IMR-90 (cell line): Measurements from ENCODE around the gene CD101. TPM values are rescaled to one million over a fixed set of nuclear protein-coding genes. Genes with fewer than 3 reads are reported as not detected.

Source experiments
- ATAC-seq: fragments of 200-7000 bp; cut with Tn5 transposase; 2 replicates; pipeline ENCODE4 v1.9.1; 2020; ENCODE audit warnings: low read depth, mild to moderate bottlenecking, moderate library complexity
- BruUV-seq: library from RNA; stranded (reverse); fragments of 400-500 nt; replicated peaks from 2 replicates; lab custom pipeline; 2021; lab: Mats Ljungman, UMichigan
- CTCF ChIA-PET: fragments of 300-600 bp; formaldehyde crosslinking; extraction: SDS; loops from one replicate; lab custom pipeline; 2021; ENCODE audit warnings: antibody characterized with exemption; lab: Yijun Ruan, JAX
- POLR2A ChIA-PET: fragments of 300-600 bp; sonication (Branson Sonifier 250); formaldehyde crosslinking; loops from one replicate; lab custom pipeline; 2022; ENCODE audit warnings: antibody characterized with exemption; ENCODE audit not compliant: unreplicated experiment; lab: Charles Lee
- DNase-seq: peaks from one replicate; pipeline ENCODE4 v3.0.0; 2013
- H2AFZ ChIP-seq: replicated peaks from 2 replicates; pipeline ENCODE3; 2013; ENCODE audit warnings: low read length, mild to moderate bottlenecking; ENCODE audit not compliant: poor library complexity
- H2AK5ac ChIP-seq: 2 replicates; pipeline ENCODE4 v1.6.1; 2013; ENCODE audit warnings: low read depth, low read length, inconsistent platforms
- H2AK9ac ChIP-seq: replicated peaks from 2 replicates; pipeline ENCODE3; 2013; ENCODE audit warnings: mild to moderate bottlenecking, low read depth, low read length, moderate library complexity; ENCODE audit not compliant: poor library complexity
- H2BK120ac ChIP-seq: 2 replicates; pipeline ENCODE4 v1.6.1; 2013; ENCODE audit warnings: low read depth, low read length, inconsistent platforms
- H2BK15ac ChIP-seq: 3 replicates; pipeline ENCODE4 v1.6.1; 2013; ENCODE audit warnings: low read depth, low read length, inconsistent platforms
- H2BK20ac ChIP-seq: 2 replicates; pipeline ENCODE4 v1.6.1; 2013; ENCODE audit warnings: low read depth, mild to moderate bottlenecking, inconsistent platforms, low read length, moderate library complexity
- H2BK5ac ChIP-seq: 2 replicates; pipeline ENCODE4 v1.6.1; 2013; ENCODE audit warnings: mild to moderate bottlenecking, low read depth, low read length, inconsistent platforms; ENCODE audit not compliant: poor library complexity, severe bottlenecking
- H3K14ac ChIP-seq: replicated peaks from 2 replicates; pipeline ENCODE4 v1.6.1; 2013; ENCODE audit warnings: low read depth, low read length, inconsistent platforms
- H3K18ac ChIP-seq: 2 replicates; pipeline ENCODE4 v1.6.1; 2013; ENCODE audit warnings: low read depth, low read length, control low read depth
- H3K23ac ChIP-seq: 2 replicates; pipeline ENCODE4 v1.6.1; 2013; ENCODE audit warnings: low read depth, low read length, inconsistent platforms
- H3K27ac ChIP-seq: 2 replicates; pipeline ENCODE4 v1.5.1; 2013; ENCODE audit warnings: mild to moderate bottlenecking, control low read depth, low read length; ENCODE audit not compliant: insufficient read depth
- H3K27me3 ChIP-seq: 2 replicates; pipeline ENCODE4 v1.6.1; 2013; ENCODE audit warnings: low read length; ENCODE audit not compliant: control insufficient read depth, insufficient read depth
- H3K36me3 ChIP-seq: 2 replicates; pipeline ENCODE4 v1.6.1; 2013; ENCODE audit warnings: low read length, mixed read lengths; ENCODE audit not compliant: control insufficient read depth, insufficient read depth
- H3K4ac ChIP-seq: 2 replicates; pipeline ENCODE4 v1.6.1; 2013; ENCODE audit warnings: low read depth, low read length, inconsistent platforms
- H3K4me1 ChIP-seq: 2 replicates; pipeline ENCODE4 v1.6.1; 2013; ENCODE audit warnings: low read length, mixed read lengths; ENCODE audit not compliant: control insufficient read depth, insufficient read depth
- H3K4me2 ChIP-seq: 2 replicates; pipeline ENCODE4 v1.6.1; 2013; ENCODE audit warnings: low read depth, mild to moderate bottlenecking, control low read depth, low read length, moderate library complexity
- H3K4me3 ChIP-seq: 2 replicates; pipeline ENCODE4 v1.5.1; 2013; ENCODE audit warnings: low read depth, mild to moderate bottlenecking, control low read depth, low read length, moderate library complexity; ENCODE audit not compliant: insufficient read depth
- H3K56ac ChIP-seq: 2 replicates; pipeline ENCODE4 v1.6.1; 2013; ENCODE audit warnings: low read length, inconsistent platforms; ENCODE audit not compliant: insufficient read depth; ENCODE audit errors: extremely low read depth
- H3K79me1 ChIP-seq, 2 experiments: 2 replicates each; pipeline ENCODE4 v1.6.1; 2013; ENCODE audit warnings: low read length in 2 of 2, inconsistent platforms in 1 of 2, low read depth in 1 of 2
- H3K9ac ChIP-seq: 2 replicates; pipeline ENCODE4 v1.6.1; 2013; ENCODE audit warnings: low read depth, low read length, control low read depth
- H3K9me1 ChIP-seq: 2 replicates; pipeline ENCODE4 v1.6.1; 2013; ENCODE audit warnings: low read length, inconsistent platforms; ENCODE audit not compliant: insufficient read depth
- H3K9me3 ChIP-seq: 2 replicates; pipeline ENCODE4 v1.6.1; 2013; ENCODE audit warnings: low read length; ENCODE audit not compliant: control insufficient read depth, insufficient read depth
- H4K20me1 ChIP-seq: 2 replicates; pipeline ENCODE4 v1.6.1; 2013; ENCODE audit warnings: low read length, inconsistent platforms; ENCODE audit not compliant: insufficient read depth
- H4K5ac ChIP-seq: 2 replicates; pipeline ENCODE4 v1.6.1; 2013; ENCODE audit warnings: mild to moderate bottlenecking, low read depth, low read length, control low read depth
- H4K8ac ChIP-seq, 2 experiments: 2 replicates each; pipeline ENCODE4 v1.6.1; 2013; ENCODE audit warnings: low read depth in 2 of 2, low read length in 2 of 2, control low read depth in 1 of 2, inconsistent platforms in 1 of 2
- H4K91ac ChIP-seq: 2 replicates; pipeline ENCODE4 v1.6.1; 2013; ENCODE audit warnings: low read depth, low read length, inconsistent platforms; ENCODE audit not compliant: insufficient read depth
- BHLHE40 ChIP-seq: fragments of 150-350 bp; IDR thresholded peaks from 2 replicates; pipeline ENCODE4 v1.6.1; 2016; ENCODE audit warnings: mild to moderate bottlenecking, low read depth, low read length
- CEBPB ChIP-seq: IDR thresholded peaks from 2 replicates; pipeline ENCODE4 v1.6.1; 2012; ENCODE audit warnings: low read depth, low read length, improper control_type of control experiment
- CHD1 ChIP-seq: IDR thresholded peaks from 2 replicates; pipeline ENCODE4 v1.6.1; 2012; ENCODE audit warnings: low read depth, low read length, improper control_type of control experiment
- FOS ChIP-seq: fragments of 150-350 bp; IDR thresholded peaks from 2 replicates; pipeline ENCODE4 v1.6.1; 2016; ENCODE audit warnings: low read depth, low read length
- MAFK ChIP-seq: IDR thresholded peaks from 2 replicates; pipeline ENCODE4 v1.6.1; 2012; ENCODE audit warnings: low read depth, low read length, improper control_type of control experiment
- MAZ ChIP-seq: IDR thresholded peaks from 2 replicates; pipeline ENCODE4 v1.6.1; 2012; ENCODE audit warnings: low read depth, mild to moderate bottlenecking, low read length, improper control_type of control experiment, moderate library complexity, borderline replicate concordance
- MXI1 ChIP-seq: IDR thresholded peaks from 2 replicates; pipeline ENCODE4 v1.6.1; 2012; ENCODE audit warnings: low read depth, mild to moderate bottlenecking, low read length, moderate library complexity, borderline replicate concordance
- NFE2L2 ChIP-seq: fragments of 150-350 bp; IDR thresholded peaks from 2 replicates; pipeline ENCODE4 v1.6.1; 2016; ENCODE audit warnings: low read depth, mild to moderate bottlenecking, low read length
- POLR2A ChIP-seq: IDR thresholded peaks from 2 replicates; pipeline ENCODE4 v1.6.1; 2012; ENCODE audit warnings: mild to moderate bottlenecking, low read depth, low read length
- RAD21 ChIP-seq: IDR thresholded peaks from 2 replicates; pipeline ENCODE4 v1.6.1; 2012; ENCODE audit warnings: low read length, improper control_type of control experiment
- RCOR1 ChIP-seq: IDR thresholded peaks from 2 replicates; pipeline ENCODE4 v1.6.1; 2012; ENCODE audit warnings: mild to moderate bottlenecking, low read length, improper control_type of control experiment; ENCODE audit not compliant: insufficient replicate concordance
- RFX5 ChIP-seq: IDR thresholded peaks from 2 replicates; pipeline ENCODE4 v1.8.0; 2012; ENCODE audit warnings: low read depth, mild to moderate bottlenecking, low read length, moderate library complexity
- SMC3 ChIP-seq: fragments of 150-350 bp; IDR thresholded peaks from 2 replicates; pipeline ENCODE4 v1.6.1; 2016; ENCODE audit warnings: low read depth, mild to moderate bottlenecking, antibody characterized with exemption, low read length, moderate library complexity
- WGBS, 2 experiments: methylation state at CpG; one replicate each; pipeline versions ENCODE4 v1.1.5 to v1.1.7; 2013; ENCODE audit warnings: missing lambda C conversion rate in 2 of 2; ENCODE audit not compliant: insufficient read length in 1 of 2; ENCODE audit errors: extremely low coverage in 2 of 2; 5-methylcytosine and 5-hydroxymethylcytosine counted together
- dilution Hi-C: fragments of 300-500 bp; cut with HindIII; formaldehyde crosslinking; loops from one replicate; pipeline ENCODE4 v1.14.3; 2018; ENCODE audit warnings: low sequenced_read_pairs; ENCODE audit not compliant: unreplicated experiment
- in situ Hi-C: fragments of 300-500 bp; cut with MboI; formaldehyde crosslinking; loops from 3 replicates; pipeline ENCODE4 v1.14.3; 2019; ENCODE audit warnings: low sequenced_read_pairs, inconsistent platforms, mixed read lengths
- intact Hi-C: fragments of 100-400 bp; cut with micrococcal nuclease; formaldehyde crosslinking; loops from 2 replicates; pipeline ENCODE4 v1.10.0; 2022
- polyA plus RNA-seq, 3 experiments: library from polyadenylated mRNA; depleted of rRNA; stranded (reverse); fragments of >200 nt; gene quantifications; 2 replicates each; pipeline ENCODE4 v1.2.3, GENCODE V29; 2012; ENCODE audit warnings: low replicate concordance in 1 of 3
- total RNA-seq: library from RNA; depleted of rRNA; stranded (reverse); fragments of >200 nt; gene quantifications from 2 replicates; pipeline ENCODE4 v1.2.3, GENCODE V29; 2012
- TF ChIP-seq, protein P1 (sequence below): conservative IDR thresholded peaks from 2 replicates; pipeline ENCODE4 v1.5.1; 2012; ENCODE audit warnings: mild to moderate bottlenecking, low read depth, low read length, improper control_type of control experiment
- TF ChIP-seq, protein P2 (sequence below): fragments of 150-350 bp; IDR thresholded peaks from 2 replicates; pipeline ENCODE4 v1.6.1; 2017; ENCODE audit warnings: mild to moderate bottlenecking, antibody characterized with exemption, low read length, low read depth
- TF ChIP-seq, protein P3 (sequence below): fragments of 150-350 bp; IDR thresholded peaks from 2 replicates; pipeline ENCODE4 v1.6.1; 2016; ENCODE audit warnings: low read depth, mild to moderate bottlenecking, low read length, moderate library complexity, borderline replicate concordance

The CD101 gene
- total and polyA plus RNA-seq, 2 of the 4 experiments (the other 2 are of a cell fraction) = not detected

DNA sequence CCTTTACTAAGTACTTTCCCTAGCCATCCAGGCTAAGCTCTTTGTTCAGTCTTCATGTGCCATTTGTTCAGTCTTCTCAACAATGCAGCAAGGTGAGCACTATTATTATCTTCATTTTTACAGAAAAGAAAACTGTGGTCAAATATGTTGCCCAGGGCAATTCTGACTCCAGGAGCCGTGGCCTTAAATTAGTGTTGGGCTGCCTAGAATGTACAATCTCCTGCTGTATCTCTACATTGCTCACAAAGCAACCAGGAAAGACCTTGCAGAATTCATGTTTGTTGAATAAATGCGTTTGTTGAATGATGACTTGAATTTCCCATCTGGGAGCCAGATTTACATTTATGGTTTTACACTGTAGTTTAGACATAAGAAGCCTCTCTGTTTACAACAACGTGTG is 14.2 kb downstream of the CD101 start:
- H3K27ac ChIP-seq = no peak overlapping the region
- H4K91ac ChIP-seq = no peak overlapping the region
- H3K23ac ChIP-seq = no peak overlapping the region
- H4K5ac ChIP-seq = no peak overlapping the region
- H3K79me1 ChIP-seq = no peaks in the 10 kb centered on the region
- H2BK15ac ChIP-seq = no peak overlapping the region
- H3K9me3 ChIP-seq = no peaks in the 10 kb centered on the region
- no peak for DNase-seq
- no peak overlapping the region for H2AFZ ChIP-seq
- POLR2A ChIA-PET = no interaction called here
- H3K56ac ChIP-seq = no peak overlapping the region
- TF ChIP-seq MXI1 (no peak), BHLHE40 (no peak), RAD21 (no peak), CHD1 (no peak), MAZ (no peak), NFE2L2 (no peak), CEBPB (no peak), MAFK (no peak), RFX5 (no peak), SMC3 (no peak), POLR2A (no peak), RCOR1 (no peak), FOS (no peak)
- TF ChIP-seq, protein P1, sequence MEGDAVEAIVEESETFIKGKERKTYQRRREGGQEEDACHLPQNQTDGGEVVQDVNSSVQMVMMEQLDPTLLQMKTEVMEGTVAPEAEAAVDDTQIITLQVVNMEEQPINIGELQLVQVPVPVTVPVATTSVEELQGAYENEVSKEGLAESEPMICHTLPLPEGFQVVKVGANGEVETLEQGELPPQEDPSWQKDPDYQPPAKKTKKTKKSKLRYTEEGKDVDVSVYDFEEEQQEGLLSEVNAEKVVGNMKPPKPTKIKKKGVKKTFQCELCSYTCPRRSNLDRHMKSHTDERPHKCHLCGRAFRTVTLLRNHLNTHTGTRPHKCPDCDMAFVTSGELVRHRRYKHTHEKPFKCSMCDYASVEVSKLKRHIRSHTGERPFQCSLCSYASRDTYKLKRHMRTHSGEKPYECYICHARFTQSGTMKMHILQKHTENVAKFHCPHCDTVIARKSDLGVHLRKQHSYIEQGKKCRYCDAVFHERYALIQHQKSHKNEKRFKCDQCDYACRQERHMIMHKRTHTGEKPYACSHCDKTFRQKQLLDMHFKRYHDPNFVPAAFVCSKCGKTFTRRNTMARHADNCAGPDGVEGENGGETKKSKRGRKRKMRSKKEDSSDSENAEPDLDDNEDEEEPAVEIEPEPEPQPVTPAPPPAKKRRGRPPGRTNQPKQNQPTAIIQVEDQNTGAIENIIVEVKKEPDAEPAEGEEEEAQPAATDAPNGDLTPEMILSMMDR = no peak
- TF ChIP-seq, protein P2, sequence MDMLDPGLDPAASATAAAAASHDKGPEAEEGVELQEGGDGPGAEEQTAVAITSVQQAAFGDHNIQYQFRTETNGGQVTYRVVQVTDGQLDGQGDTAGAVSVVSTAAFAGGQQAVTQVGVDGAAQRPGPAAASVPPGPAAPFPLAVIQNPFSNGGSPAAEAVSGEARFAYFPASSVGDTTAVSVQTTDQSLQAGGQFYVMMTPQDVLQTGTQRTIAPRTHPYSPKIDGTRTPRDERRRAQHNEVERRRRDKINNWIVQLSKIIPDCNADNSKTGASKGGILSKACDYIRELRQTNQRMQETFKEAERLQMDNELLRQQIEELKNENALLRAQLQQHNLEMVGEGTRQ = no peak
- TF ChIP-seq, protein P3, sequence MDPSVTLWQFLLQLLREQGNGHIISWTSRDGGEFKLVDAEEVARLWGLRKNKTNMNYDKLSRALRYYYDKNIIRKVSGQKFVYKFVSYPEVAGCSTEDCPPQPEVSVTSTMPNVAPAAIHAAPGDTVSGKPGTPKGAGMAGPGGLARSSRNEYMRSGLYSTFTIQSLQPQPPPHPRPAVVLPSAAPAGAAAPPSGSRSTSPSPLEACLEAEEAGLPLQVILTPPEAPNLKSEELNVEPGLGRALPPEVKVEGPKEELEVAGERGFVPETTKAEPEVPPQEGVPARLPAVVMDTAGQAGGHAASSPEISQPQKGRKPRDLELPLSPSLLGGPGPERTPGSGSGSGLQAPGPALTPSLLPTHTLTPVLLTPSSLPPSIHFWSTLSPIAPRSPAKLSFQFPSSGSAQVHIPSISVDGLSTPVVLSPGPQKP = no peak
- in situ Hi-C loops = no loop called here
- H2AK5ac ChIP-seq = no peak overlapping the region
- dilution Hi-C loops = no loop called here
- no peak overlapping the region for H4K8ac ChIP-seq
- no peak overlapping the region for H2BK120ac ChIP-seq
- H2BK5ac ChIP-seq = no peak overlapping the region
- no peaks in the 10 kb centered on the region for H3K9me1 ChIP-seq
- no peak overlapping the region for H3K18ac ChIP-seq
- H4K20me1 ChIP-seq = no peaks in the 10 kb centered on the region
- H2AK9ac ChIP-seq = no peak overlapping the region
- no peaks in the 10 kb centered on the region for H3K36me3 ChIP-seq
- no peak for ATAC-seq
- H2BK20ac ChIP-seq = no peak overlapping the region
- intact Hi-C loops = no loop called here
- no peaks in the 10 kb centered on the region; the same call in 1 of the 2 replicates for H3K27me3 ChIP-seq
- no TSS peak for BruUV-seq
- H3K14ac ChIP-seq = no peak overlapping the region
- H3K4me3 ChIP-seq = no peak overlapping the region
- no peak overlapping the region for H3K4ac ChIP-seq
- WGBS, 2 experiments = 33% methylated on average over 1 of the region's 3 CpGs; no CpG with 5 or more reads in 1 of the 2 experiments
- H3K4me2 ChIP-seq = no peak overlapping the region
- CTCF ChIA-PET = no interaction called here
- H3K4me1 ChIP-seq = no peaks in the 10 kb centered on the region
- no peak overlapping the region for H3K9ac ChIP-seq
